Measurements from ENCODE around the gene MTSS2.
A peak's percentile ranks its signal among the peaks of the same experiment; 100 is the strongest.

Gene MTSS2

DNA sequence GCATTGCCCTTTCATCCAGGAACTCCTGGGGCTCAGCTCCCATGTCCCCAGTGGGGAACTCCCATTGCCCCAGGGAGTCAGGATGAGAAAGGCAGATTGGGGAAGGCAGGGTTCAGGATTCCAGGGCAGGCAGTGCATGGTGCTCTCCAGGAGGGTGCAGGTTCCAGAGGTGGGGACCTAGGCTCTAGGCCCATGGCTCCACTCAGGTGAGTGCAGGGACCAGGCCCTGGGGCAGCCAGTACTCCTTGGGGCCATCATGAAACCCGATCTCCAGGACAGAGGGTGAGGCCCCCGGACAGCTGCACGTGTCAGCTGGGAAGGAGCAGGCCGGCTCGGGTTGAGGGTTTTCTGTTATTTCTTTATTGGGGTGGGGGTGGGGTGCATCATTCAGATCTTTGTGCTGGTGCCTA lies 1.3 kb upstream of the MTSS2 start:
- no peak for TF ChIP-seq CTCF (IDR thresholded peaks at IDR 0.05; ENCODE audit: low read depth, low read length, missing control alignments)
- no peak overlapping the region for H3K4me3 ChIP-seq (replicated peaks; ENCODE audit: low read depth, low read length)
- no peak for DNase-seq (ENCODE audit: extremely low read depth, low read depth)

- peak overlapping the region; percentile 31 for H3K4me3 ChIP-seq (replicated peaks; ENCODE audit: low read depth, low read length)
- no peak for TF ChIP-seq CTCF (IDR thresholded peaks at IDR 0.05; ENCODE audit: low read depth, low read length, missing control alignments)
Observed at GRCh38 chr16:70686376-70687101, 686 bp upstream of the MTSS2 start.

GRCh38 chr16:70685061-70685937 lies 554 bp downstream of the MTSS2 start:
- peak overlapping the region; percentile 78 for H3K4me3 ChIP-seq (replicated peaks; ENCODE audit: low read depth, low read length)
- DNase-seq (ENCODE audit: extremely low read depth, low read depth), result no peak
- TF ChIP-seq CTCF (IDR thresholded peaks at IDR 0.05; ENCODE audit: low read depth, low read length, missing control alignments), result no peak

More at GRCh38 chr16:70686376-70687101, 686 bp upstream of the MTSS2 start:
- DNase-seq (ENCODE audit: extremely low read depth, low read depth), result no peak

DNA sequence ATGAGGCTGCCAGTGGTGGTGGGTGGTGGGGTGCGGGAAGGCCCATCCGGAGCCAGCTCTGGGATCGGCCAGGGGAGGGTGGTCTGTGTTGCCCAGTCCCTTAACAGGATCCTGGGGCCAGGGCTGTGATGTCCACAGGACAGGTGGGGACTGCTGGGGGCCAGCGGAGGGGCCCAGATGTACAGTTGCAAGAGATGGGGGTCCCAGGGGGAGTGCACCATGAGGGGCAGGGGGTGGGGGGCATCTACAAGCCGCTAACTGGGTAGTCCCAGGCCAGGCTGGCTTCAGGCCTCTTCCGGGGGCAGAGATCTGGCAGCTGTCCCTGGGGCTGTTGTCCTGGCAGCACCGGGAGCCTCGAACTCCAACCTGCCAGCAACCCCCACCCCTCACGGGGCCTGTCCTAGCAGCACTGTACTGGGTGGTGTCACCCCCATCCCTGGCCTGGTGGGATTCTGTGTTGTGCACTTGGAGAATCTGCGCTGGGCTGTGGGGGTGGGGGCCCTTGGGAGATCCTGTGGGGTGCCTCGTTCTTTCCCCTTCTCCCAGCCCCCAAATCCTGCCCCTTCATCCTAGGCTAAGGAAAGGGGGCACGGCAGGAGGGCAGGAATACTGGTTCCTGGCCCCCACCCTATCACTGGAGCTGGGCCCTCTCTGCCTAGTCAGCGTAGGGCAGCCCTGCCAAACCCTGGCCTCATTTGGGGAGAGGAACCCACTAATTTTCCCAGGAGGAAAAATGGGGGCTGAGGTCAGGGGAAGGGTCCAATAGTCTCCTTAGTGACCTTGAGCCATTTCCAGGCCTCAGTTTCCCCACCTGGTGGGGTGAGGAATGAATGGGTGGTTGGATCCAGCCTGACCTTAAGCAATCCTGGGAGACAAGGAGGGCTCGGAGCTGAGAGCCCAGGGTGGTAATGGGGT lies 1.4 kb downstream of the MTSS2 start:
- H3K4me3 ChIP-seq (replicated peaks; ENCODE audit: low read depth, low read length), result peak overlapping the region; percentile 78
- TF ChIP-seq CTCF (IDR thresholded peaks at IDR 0.05; ENCODE audit: low read depth, low read length, missing control alignments), result no peak
- DNase-seq (ENCODE audit: extremely low read depth, low read depth), result no peak

DNA sequence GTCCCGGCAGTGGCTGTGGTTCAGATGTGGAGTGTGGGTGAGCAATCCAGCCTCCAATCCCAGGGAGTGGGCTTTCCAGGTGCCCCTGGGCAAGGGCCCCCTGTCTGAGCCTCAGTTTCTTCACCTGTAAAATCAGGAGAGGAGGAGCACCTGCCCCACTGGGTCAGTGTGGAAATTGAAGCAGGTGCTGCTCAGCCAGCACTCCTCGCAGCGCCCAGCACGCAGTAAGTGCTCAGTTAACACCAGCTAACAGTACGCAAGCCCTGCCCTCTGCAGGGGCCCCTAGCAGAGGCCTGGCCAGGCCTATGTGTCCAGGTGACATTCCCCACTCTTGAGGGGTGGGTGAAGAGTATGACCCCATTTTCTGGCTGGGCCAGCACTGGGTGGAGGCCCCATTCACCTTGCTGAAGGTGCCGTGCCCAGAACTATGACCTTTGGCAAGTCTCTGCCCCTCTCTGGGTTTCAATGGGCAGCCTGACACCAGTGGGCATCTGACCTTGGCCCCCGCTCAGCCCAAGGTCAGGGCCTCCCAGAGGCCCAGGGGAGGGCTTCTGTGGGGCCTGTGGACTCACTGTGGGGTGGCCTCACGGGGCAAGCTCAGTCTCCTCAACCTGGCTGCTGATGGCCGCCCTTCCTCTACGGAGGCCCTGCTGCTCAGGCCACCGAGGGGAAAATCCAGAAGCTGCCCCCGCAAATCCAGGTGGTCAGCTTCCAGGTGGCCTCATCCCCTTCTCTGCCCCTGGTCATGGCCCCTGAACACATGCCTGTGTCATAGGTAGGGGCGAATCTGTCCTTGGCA lies 2.5 kb downstream of the MTSS2 start:
- H3K4me3 ChIP-seq (replicated peaks; ENCODE audit: low read depth, low read length), result peak overlapping the region; percentile 78
- no peak for DNase-seq (ENCODE audit: extremely low read depth, low read depth)
- no peak for TF ChIP-seq CTCF (IDR thresholded peaks at IDR 0.05; ENCODE audit: low read depth, low read length, missing control alignments)

Measured in HFF-Myc (cell line).